Endothelial cell of umbilical vein (primary cell): ENCODE results near the gene PRRX2. TPM values are rescaled to one million over a fixed set of nuclear protein-coding genes. Genes with fewer than 3 reads are reported as not detected.

ENCODE experiments used
- BruUV-seq: library from RNA; stranded (reverse); fragments of 400-500 nt; replicated peaks from 2 replicates; lab custom pipeline; 2021; lab: Mats Ljungman, UMichigan
- CTCF ChIA-PET: fragments of 300-600, 350-600 bp; sonication (Branson Sonifier 250); formaldehyde crosslinking; loops from one replicate; lab custom pipeline; 2021; ENCODE audit warnings: antibody characterized with exemption, inconsistent platforms; lab: Charles Lee
- POLR2A ChIA-PET: fragments of 300-600, 350-600 bp; sonication (Branson Sonifier 250); formaldehyde crosslinking; loops from one replicate; lab custom pipeline; 2021; ENCODE audit warnings: antibody characterized with exemption, inconsistent platforms; lab: Charles Lee
- DNase-seq: peaks from one replicate; pipeline ENCODE4 v3.0.0-alpha.2; 2011; ENCODE audit warnings: low read depth, low spot score
- FAIRE-seq: peaks from 2 replicates; lab custom pipeline; 2011; peaks lifted over from hg19 to GRCh38; lab: Jason Lieb, UNC
- H2AFZ ChIP-seq: 2 replicates; pipeline ENCODE4 v1.6.0; 2012; ENCODE audit warnings: low read depth, low read length, control low read depth, inconsistent platforms
- H3K27ac ChIP-seq: 2 replicates; pipeline ENCODE4 v1.5.1; 2011; ENCODE audit warnings: low read depth, mild to moderate bottlenecking, control low read depth, low read length, moderate library complexity; ENCODE audit not compliant: insufficient read depth
- H3K27me3 ChIP-seq, 2 experiments: 2 replicates each; pipeline versions ENCODE4 v1.6.0 to v1.6.1; 2011; ENCODE audit warnings: low read length in 2 of 2, mixed read lengths in 1 of 2; ENCODE audit not compliant: control insufficient read depth in 2 of 2, insufficient read depth in 2 of 2
- H3K36me3 ChIP-seq, 2 experiments: 2 replicates in 1 of 2; 3 replicates in 1 of 2; pipeline ENCODE4 v1.5.1; 2011; ENCODE audit warnings: low read length in 2 of 2, mild to moderate bottlenecking in 1 of 2, moderate library complexity in 1 of 2; ENCODE audit not compliant: control insufficient read depth in 2 of 2, insufficient read depth in 2 of 2; ENCODE audit errors: extremely low read depth in 1 of 2
- H3K4me1 ChIP-seq: 3 replicates; pipeline ENCODE4 v1.5.1; 2011; ENCODE audit warnings: mild to moderate bottlenecking, low read length; ENCODE audit not compliant: control insufficient read depth, insufficient read depth; ENCODE audit errors: extremely low read depth
- H3K4me2 ChIP-seq: 2 replicates; pipeline ENCODE4 v1.6.1; 2011; ENCODE audit warnings: low read length, control low read depth, mixed read lengths; ENCODE audit not compliant: insufficient read depth
- H3K4me3 ChIP-seq, 3 experiments: fragments of 200-600 bp in 1 of 3; sonication (generic), shearing (Covaris generic) in 1 of 3; replicated peaks in 1 of 3; 2 replicates each; pipeline ENCODE4 v1.5.1; 2011 to 2016; ENCODE audit warnings: control low read depth in 3 of 3, low read length in 3 of 3, mild to moderate bottlenecking in 2 of 3, inconsistent platforms in 1 of 3, low read depth in 1 of 3, moderate library complexity in 1 of 3; ENCODE audit not compliant: insufficient read depth in 1 of 3
- H3K79me2 ChIP-seq: 2 replicates; pipeline ENCODE4 v1.6.0; 2012; ENCODE audit warnings: low read length, inconsistent platforms; ENCODE audit not compliant: control insufficient read depth, insufficient read depth
- H3K9ac ChIP-seq: replicated peaks from 2 replicates; pipeline ENCODE3; 2011; ENCODE audit warnings: low read length, control low read depth; ENCODE audit not compliant: insufficient read depth; ENCODE audit errors: extremely low read depth
- H3K9me1 ChIP-seq: replicated peaks from 3 replicates; pipeline ENCODE4 v1.6.0; 2011; ENCODE audit warnings: mild to moderate bottlenecking, low read length; ENCODE audit not compliant: control insufficient read depth, insufficient read depth; ENCODE audit errors: extremely low read depth
- H3K9me3 ChIP-seq: replicated peaks from 2 replicates; pipeline ENCODE4 v1.5.1; 2012; ENCODE audit warnings: low read length, inconsistent platforms; ENCODE audit not compliant: control insufficient read depth, insufficient read depth
- H4K20me1 ChIP-seq: replicated peaks from 2 replicates; pipeline ENCODE3; 2011; ENCODE audit warnings: mild to moderate bottlenecking, low read length; ENCODE audit not compliant: control insufficient read depth, insufficient read depth; ENCODE audit errors: extremely low read depth
- CTCF ChIP-seq, 2 donors: IDR thresholded peaks; 1 replicate in 1 of 2; 2 replicates in 1 of 2; pipeline ENCODE4 v1.5.1; 2011; ENCODE audit warnings: low read length in 2 of 2, mild to moderate bottlenecking in 2 of 2, moderate library complexity in 2 of 2, control low read depth in 1 of 2, inconsistent platforms in 1 of 2, low read depth in 1 of 2; ENCODE audit not compliant: insufficient read depth in 1 of 2; ENCODE audit errors: extremely low read depth in 1 of 2
- EZH2 ChIP-seq: IDR thresholded peaks from 2 replicates; pipeline ENCODE4 v1.6.1; 2012; ENCODE audit warnings: borderline replicate concordance, low read depth, mild to moderate bottlenecking, moderate library complexity, low read length, inconsistent platforms; ENCODE audit not compliant: severe bottlenecking
- FOS ChIP-seq: IDR thresholded peaks from 2 replicates; pipeline ENCODE4 v1.6.1; 2011; ENCODE audit warnings: mild to moderate bottlenecking, low read length, moderate library complexity, borderline replicate concordance; ENCODE audit not compliant: insufficient read depth
- GATA2 ChIP-seq: IDR thresholded peaks from 2 replicates; pipeline ENCODE4 v1.7.0; 2011; ENCODE audit warnings: low read depth, mild to moderate bottlenecking, moderate library complexity, mixed read lengths, low read length; ENCODE audit not compliant: insufficient read length, insufficient read depth
- JUN ChIP-seq: IDR thresholded peaks from 2 replicates; pipeline ENCODE4 v1.6.1; 2011; ENCODE audit warnings: borderline replicate concordance, low read depth; ENCODE audit not compliant: insufficient read length, insufficient read depth
- MAX ChIP-seq: IDR thresholded peaks from 2 replicates; pipeline ENCODE4 v1.6.1; 2011; ENCODE audit not compliant: insufficient read depth, insufficient read length
- MYC ChIP-seq: IDR thresholded peaks from one replicate; pipeline ENCODE4 v1.6.1; 2011; ENCODE audit warnings: mild to moderate bottlenecking, low read depth, low read length
- POLR2A ChIP-seq: IDR thresholded peaks from 2 replicates; pipeline ENCODE4 v1.6.1; 2012; ENCODE audit warnings: low read depth, mild to moderate bottlenecking, control low read depth, low read length
- POLR2AphosphoS5 ChIP-seq: IDR thresholded peaks from 2 replicates; pipeline ENCODE4 v1.6.1; 2012; ENCODE audit warnings: low read depth, mild to moderate bottlenecking, control low read depth, low read length, moderate library complexity; ENCODE audit not compliant: insufficient read depth
- dilution Hi-C: fragments of 300-500 bp; cut with MboI; formaldehyde crosslinking; loops from one replicate; pipeline ENCODE4 v1.15.0; 2019; ENCODE audit warnings: low sequenced_read_pairs; ENCODE audit not compliant: extremely low pct_ligation_motif_present
- intact Hi-C: fragments of 100-400 bp; cut with micrococcal nuclease; formaldehyde crosslinking; loops from one replicate; pipeline ENCODE4 v1.10.0; 2022
- polyA plus RNA-seq, 4 experiments: library from polyadenylated mRNA; depleted of rRNA in 3 of 4; stranded (reverse) in 3 of 4; unstranded in 1 of 4; fragments of >200 nt; gene quantifications; 2 replicates each; pipeline versions ENCODE4 v1.2.1 to v1.2.3, GENCODE V29; 2011 to 2012; ENCODE audit warnings: missing spikeins in 1 of 4
- total RNA-seq: library from RNA; stranded (reverse); gene quantifications from 2 replicates; pipeline ENCODE4 v1.2.3, GENCODE V29; 2021

PRRX2 gene
- total and polyA plus RNA-seq, 2 donors (not counting 3 experiments of a cell fraction or from before 2014, with no cell fraction given) = 0.19 to 0.77 TPM

- Histone ChIP-seq H3K36me3 (no peaks in the 10 kb centered on the region), H3K4me1 (no peaks in the 10 kb centered on the region), H4K20me1 (no peaks in the 10 kb centered on the region), H3K27me3 (no peaks in the 10 kb centered on the region), H3K27ac (no peak overlapping the region), H3K9me3 (no peaks in the 10 kb centered on the region), H3K9me1 (no peaks in the 10 kb centered on the region), H3K4me3 (no peak overlapping the region), H2AFZ (no peak overlapping the region), H3K9ac (no peak overlapping the region), H3K4me2 (no peak overlapping the region), H3K79me2 (no peaks in the 10 kb centered on the region)
- TF ChIP-seq POLR2A (no peak), CTCF (IDR thresholded peaks at IDR 0.05; ENCODE audit: extremely low read depth in 1 of 2, insufficient read depth in 1 of 2, low read depth in 1 of 2, low read length in 2 of 2) (peak in 1 of 2 donors; percentile 4)
- no peak for FAIRE-seq
- ChIA-PET POLR2A (no interaction called here), CTCF (no interaction called here)
- dilution Hi-C loops = no loop called here
- intact Hi-C loops = no loop called here
- BruUV-seq = no TSS peak
- no peak for DNase-seq
Observed at GRCh38 chr9:129720181-129720864, 54.9 kb downstream of the PRRX2 start.

- ChIA-PET CTCF (no interaction called here), POLR2A (no interaction called here)
- H3K4me3 ChIP-seq = no peak overlapping the region
- no peak for FAIRE-seq
- no peaks in the 10 kb centered on the region for H3K36me3 ChIP-seq
- no peaks in the 10 kb centered on the region for H3K9me1 ChIP-seq
- DNase-seq = no peak
- H3K4me1 ChIP-seq = no peaks in the 10 kb centered on the region
- no peaks in the 10 kb centered on the region for H3K9me3 ChIP-seq
- H3K4me2 ChIP-seq = no peak overlapping the region
- no peak overlapping the region for H3K9ac ChIP-seq
- no peak overlapping the region for H2AFZ ChIP-seq
- H3K27ac ChIP-seq = no peak overlapping the region
- no peaks in the 10 kb centered on the region for H4K20me1 ChIP-seq
- TF ChIP-seq JUN (no peak), MYC (no peak), POLR2A (no peak), POLR2AphosphoS5 (no peak), CTCF (IDR thresholded peaks at IDR 0.05; ENCODE audit: extremely low read depth in 1 of 2, insufficient read depth in 1 of 2, low read depth in 1 of 2, low read length in 2 of 2) (no peak), EZH2 (no peak), FOS (no peak), MAX (no peak), GATA2 (no peak)
- no peaks in the 10 kb centered on the region for H3K27me3 ChIP-seq
- intact Hi-C loops (no loop called here), dilution Hi-C loops (no loop called here)
- BruUV-seq = no TSS peak
- no peaks in the 10 kb centered on the region for H3K79me2 ChIP-seq
Observed at GRCh38 chr9:129720865-129721545, 55.6 kb downstream of the PRRX2 start.
